HG02610 (cell line): Measurements from ENCODE around the gene SH3BP4.

Experiments
- ATAC-seq: cut with Tn5 transposase; IDR thresholded peaks from one replicate; pipeline ENCODE4 v1.9.1; 2021; ENCODE audit warnings: mild to moderate bottlenecking, moderate library complexity; ENCODE audit not compliant: unreplicated experiment

Gene SH3BP4

DNA sequence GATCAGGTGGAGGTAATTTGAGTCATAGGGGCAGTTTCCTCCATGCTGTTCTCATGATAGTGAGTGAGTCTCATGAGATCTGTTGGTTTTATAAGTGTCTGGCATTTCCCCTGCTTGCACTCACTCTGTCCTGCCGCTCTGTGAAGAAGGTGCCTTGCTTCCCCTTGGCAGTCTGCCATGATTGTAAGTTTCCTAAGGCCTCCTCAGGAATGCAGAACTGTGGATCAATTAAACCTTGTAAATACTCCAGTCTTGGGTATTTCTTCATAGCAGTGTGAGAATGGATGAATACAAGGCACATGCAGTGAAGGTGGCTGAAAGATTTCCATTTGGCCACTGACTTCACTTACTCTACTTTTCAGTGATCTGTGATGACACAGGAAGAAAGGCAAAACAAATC is 133.7 kb downstream of the SH3BP4 start:
- no peak for ATAC-seq

DNA sequence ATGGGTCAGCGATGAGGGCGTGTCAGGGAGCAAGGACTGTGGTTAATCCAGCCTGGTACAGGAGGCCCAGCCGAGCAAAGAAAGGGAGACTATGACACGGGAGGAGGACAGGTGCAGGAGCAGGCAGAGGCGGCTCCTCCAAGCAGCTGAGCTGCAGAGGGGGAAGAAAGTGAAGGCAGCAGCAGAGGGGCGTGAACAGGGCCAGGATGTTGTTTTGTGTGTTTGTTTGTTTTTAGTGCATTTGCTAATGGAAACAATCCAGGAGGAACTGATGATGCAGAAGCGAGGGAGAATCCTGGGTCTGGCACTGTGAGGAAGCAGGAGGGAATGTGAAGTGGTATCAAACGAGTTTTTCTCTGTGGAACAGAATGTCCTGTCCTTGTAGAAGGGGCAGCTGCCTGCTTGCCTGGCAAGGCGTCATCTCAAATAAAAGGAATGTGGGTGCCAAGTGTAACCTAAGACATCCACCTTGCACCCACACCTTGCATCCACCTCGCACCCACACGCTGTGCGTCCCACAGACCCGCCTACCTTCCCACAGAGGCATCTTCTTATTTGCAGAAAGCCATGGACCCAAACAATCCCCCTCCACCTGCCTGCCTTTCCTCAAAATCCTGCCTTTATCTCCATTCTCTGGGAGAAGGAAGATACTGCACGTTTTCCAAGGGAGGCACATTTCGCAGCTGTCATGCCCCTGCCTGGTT is 134.8 kb downstream of the SH3BP4 start:
- ATAC-seq = no peak

DNA sequence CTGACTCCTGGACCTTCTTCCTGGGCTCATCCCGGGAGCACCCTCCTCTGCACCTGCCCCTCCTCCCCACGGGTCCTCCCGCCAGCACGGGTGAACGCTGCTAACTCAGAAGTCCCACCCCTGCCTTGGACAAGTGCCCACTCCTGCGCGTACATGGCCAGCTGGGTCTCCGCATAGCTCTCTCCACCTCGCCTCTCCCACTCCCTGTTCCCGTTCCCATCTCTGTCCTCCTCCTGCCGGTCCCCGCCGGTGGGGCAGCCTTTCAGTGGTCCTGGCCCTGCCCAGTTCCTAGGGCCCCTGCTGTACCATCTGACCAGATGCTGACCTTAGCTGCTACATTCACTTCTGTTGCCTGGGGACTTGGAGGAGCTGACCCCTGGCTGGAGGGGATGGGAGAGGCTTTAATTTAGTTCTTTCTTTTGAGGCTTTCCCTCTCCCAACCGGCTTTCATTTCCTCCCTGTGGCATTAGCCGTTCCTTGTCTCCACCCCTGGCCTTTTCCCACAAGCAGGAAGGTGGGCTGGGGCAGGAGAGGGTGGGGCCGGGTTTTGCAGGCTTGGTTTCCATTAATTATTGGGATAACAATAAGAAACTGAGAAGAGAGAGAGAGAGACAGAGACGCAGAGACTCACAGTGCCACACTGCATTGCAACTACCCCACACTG is 136.1 kb downstream of the SH3BP4 start:
- ATAC-seq = no peak

DNA sequence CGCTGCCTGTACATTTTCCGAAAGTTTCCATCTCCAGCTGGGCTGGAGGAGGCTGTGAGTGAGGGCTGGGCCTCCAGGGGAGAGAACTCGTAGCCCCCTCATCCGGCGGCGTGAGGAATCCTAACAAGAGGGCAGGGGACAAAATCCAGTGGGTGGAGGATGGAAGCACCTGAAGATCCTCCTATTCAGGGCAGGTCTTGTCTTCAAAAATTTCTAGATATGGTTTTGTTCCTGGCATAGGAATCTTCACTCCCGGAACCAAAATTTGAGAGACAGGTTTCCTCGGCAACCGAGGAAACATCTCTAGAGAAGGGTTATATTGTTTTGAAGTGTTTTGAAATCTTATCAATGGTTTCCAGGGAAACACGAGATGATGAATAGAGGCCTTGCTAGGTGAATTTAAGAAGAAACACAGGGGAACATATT is 136.7 kb downstream of the SH3BP4 start:
- no peak for ATAC-seq

DNA sequence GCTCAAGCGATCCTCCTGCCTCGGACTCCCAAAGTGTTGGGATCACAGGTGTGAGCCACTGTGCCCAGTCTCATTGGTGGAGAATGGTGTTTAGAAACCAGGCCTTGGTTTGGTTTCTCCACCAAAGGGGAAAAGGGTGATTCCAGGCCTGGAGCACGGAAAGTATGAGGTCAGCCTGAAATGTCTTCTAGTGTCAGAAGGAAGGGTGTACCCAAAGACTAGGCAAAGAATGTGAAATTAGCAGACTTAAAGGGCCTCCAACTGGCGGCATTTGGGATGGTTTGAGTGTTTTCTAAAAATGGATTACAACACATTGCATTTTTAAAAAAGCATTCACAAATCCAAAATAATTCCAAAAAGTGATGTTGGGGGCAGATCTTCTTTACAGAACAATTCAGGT is 139.6 kb downstream of the SH3BP4 start:
- ATAC-seq = no peak

DNA sequence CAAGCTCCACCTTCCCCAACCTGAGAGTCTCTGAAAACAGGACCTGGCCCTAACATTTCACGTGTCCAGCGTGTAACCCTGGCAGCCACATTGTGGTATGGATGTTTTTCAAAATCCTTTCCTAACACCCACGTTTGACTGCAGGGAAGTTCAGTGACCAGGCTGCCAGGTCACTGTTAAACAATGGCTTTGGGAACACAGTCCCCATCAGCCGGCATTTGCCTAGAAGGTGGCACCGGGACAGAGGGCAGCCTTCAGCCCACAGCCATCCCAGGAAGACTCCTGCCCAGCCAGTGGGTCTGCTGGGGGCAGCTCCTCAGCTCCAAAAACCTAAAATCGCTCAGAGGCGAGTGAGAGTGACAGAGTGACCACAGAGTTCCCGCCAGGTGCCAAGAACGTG is 140.2 kb downstream of the SH3BP4 start:
- no peak for ATAC-seq

DNA sequence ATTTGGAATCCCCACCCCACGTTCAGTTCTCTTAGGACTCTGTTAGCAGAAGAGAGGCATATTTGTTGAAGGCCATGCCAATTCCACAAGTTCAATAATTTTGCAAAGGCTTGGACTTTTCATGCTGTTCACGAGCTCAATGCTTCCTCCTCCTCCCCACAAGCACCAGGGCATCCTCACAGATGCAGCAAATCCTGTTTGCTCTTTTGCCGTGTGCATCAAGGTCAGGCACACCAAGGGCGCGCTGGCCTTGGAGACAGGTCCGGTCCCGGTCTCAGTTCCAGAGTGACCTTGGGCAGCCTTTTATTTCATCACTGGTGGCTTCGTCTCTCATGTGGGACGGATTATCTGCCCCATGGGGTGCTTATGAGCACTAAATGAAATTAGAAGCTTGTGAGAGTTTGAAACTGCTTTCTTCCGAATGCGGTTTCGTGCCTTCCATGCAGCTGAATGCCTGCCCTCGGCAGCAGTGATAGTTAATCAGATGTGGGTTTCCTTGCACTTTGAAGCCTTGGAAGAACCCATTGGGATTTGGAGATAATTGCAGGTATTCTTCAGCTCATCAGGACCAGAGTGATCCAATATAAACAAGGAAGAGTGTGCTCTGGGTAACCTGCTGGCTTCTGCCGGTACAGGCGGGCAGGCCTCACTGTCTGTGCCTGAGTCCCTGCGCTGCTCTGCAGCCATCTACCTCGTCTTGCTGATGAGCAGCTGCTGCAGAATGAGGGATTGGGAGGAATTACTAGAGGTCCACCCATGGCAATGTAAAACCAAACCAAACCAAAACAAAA is 140.8 kb downstream of the SH3BP4 start:
- ATAC-seq = no peak

DNA sequence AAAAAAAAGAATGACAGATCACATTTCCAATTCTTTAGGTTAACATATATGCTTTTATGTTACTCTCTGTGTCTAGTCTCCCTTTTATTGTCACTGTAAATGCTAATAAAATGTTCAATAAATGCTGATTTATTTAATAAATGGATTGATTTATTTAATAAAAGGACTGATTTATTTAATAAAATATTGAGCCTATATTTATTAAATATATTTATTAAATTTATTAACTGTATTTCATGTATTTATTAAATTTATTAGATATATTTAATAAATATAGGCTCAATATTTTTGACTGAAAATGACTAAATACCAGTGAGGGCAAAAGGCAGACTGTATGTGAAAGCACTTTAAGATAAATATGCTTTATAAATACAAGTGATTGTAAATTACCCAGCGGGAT is 142.6 kb downstream of the SH3BP4 start:
- ATAC-seq = no peak

DNA sequence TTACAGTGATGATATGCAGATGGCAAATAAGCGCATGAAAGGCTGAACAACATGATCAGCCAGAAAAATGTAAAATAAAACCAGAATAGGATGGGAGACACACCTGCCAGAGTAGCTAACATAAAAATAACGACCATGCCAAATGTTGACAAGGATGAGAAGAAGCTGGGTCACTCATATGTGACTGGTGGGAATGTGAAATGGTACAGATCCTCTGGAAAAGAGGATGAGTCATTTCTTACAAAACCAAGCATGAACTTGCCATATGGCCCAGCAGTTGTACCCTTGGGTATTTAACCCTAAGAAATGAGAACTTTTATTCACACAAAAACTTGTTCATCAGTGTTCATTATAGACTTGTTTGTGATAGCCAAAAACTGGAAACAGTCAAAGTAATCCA is 143.8 kb downstream of the SH3BP4 start:
- no peak for ATAC-seq

DNA sequence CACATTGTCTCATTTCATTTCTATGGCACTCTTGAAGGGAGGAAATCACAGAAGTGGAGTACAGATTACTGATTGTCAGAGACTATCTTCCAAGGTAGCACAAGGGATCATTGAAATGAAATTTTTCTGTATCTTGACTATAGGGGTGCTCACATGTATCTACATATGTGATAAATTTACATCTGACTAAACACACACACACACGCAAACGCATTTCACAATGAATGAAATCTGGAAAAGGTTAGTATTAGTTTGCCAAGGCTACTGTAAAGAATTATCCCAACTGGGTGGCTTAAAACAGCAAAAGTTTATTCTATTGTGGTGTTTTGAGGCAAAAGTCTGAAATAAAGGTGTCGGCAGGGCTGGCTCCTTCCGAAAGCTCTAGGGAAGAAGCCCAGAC is 144.6 kb downstream of the SH3BP4 start:
- no peak for ATAC-seq

DNA sequence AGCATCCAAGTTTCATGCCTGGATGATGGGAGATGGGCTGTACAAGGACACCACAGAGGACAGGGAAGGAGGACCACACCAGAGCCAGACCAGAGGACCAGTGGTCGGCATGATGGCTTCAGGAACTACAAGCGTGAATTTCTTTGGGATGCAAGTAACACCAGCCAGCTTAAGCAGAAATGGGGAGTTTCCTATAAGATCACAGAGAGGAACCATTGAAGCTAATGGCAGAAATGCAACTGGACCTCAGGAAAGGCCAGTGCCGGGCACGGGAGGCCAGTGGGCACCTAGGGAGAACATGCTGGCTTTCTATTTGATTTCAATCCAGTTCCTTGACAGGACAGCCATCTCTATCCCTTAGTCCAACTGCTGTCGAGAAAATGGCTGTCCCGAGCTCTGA is 145.4 kb downstream of the SH3BP4 start:
- no peak for ATAC-seq

DNA sequence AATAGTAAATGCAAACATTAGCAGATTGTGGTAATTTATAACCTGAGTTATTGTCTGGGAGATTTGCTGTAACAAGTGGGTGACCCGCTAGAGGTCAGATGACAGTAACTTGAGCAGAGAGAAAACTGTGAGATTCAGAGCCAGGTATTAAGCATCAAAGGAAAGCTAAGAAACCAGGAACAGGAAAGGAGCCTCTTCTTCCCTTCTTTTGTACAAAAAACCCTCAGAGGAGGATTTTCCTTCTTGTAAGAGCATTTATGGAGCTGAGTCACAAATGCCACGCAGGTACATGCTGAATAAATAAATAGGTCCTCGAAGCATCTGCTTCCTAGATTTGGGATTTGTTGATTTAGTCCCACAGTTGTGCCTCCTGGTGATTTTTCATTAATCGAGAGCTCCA is 146.5 kb downstream of the SH3BP4 start:
- no peak for ATAC-seq

DNA sequence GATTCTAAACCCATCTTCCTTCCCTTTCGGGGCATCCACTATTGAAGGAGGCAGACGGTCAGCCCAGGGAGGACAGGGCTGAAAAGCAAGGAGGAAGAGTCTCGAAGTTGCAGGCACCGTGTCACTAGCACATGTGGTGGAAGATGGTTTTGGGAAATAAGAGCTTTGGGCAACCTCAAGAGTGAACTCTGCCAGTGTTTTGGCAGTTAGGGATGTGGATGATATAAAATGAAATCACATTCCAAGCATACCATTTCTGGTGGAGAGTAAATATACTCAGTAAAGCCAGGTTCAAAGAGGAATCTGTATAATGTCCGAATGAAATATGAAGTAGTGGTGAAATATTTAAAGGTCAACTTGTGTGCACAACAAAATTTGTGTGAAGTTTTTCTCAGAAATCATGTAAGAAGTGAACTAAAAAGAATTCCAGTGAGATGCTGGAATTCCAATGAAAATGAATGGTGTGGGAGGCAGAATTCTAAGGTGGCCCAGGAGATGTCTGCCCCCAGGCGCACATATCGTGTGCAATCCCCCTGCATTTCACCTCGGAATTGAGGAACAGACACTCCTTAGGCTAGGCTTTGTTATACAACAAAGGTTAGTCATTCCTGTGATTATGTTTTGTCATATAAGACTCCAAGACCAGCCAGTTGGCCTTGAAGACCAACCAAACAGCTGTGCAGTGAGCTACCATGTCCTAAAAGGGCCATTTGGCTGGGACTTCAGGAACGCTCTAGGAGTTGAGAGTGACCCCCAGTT is 147.1 kb downstream of the SH3BP4 start:
- ATAC-seq = no peak

DNA sequence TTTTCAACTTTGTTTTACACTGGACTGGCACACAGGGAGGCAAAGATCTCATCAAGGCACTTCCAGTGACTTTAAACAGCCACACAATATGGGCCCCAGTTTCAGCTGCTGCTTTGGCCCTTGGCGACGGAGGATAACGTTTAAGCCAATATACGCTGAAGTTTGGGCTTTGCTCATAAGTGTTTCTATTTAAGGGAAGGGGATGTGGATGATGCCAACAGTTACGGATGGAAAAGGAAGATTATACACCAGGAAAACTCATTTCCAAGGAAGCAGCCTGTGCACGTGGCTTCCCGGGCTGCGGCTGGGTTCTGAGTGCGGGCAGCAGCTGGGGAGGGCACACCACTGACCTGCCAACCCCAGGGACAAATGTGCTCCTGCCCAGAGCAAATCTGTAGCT is 151.1 kb downstream of the SH3BP4 start:
- no peak for ATAC-seq
